Fibroblast of villous mesenchyme (primary cell): ENCODE results near the gene FBLN2. TPM values are rescaled to one million over a fixed set of nuclear protein-coding genes. Genes with fewer than 3 reads are reported as not detected.

ENCODE experiments used
- DNase-seq: peaks from one replicate; pipeline ENCODE4 v3.0.0-alpha.2; 2010; ENCODE audit warnings: low read depth
- H3K4me3 ChIP-seq: 2 replicates; pipeline ENCODE4 v1.5.1; 2011; ENCODE audit warnings: low read depth, mild to moderate bottlenecking, low read length
- total RNA-seq: library from RNA; depleted of rRNA; stranded (reverse); fragments of >200 nt; gene quantifications from 2 replicates; pipeline ENCODE4 v1.2.3, GENCODE V29; 2012
- TF ChIP-seq, protein P1 (sequence below): IDR thresholded peaks from 2 replicates; pipeline ENCODE4 v1.5.1; 2012; ENCODE audit warnings: low read depth, mild to moderate bottlenecking, low read length; ENCODE audit not compliant: insufficient read depth

FBLN2 gene
- total RNA-seq, 1 donor = 30.2 TPM

- no peak overlapping the region for H3K4me3 ChIP-seq
- TF ChIP-seq, protein P1, sequence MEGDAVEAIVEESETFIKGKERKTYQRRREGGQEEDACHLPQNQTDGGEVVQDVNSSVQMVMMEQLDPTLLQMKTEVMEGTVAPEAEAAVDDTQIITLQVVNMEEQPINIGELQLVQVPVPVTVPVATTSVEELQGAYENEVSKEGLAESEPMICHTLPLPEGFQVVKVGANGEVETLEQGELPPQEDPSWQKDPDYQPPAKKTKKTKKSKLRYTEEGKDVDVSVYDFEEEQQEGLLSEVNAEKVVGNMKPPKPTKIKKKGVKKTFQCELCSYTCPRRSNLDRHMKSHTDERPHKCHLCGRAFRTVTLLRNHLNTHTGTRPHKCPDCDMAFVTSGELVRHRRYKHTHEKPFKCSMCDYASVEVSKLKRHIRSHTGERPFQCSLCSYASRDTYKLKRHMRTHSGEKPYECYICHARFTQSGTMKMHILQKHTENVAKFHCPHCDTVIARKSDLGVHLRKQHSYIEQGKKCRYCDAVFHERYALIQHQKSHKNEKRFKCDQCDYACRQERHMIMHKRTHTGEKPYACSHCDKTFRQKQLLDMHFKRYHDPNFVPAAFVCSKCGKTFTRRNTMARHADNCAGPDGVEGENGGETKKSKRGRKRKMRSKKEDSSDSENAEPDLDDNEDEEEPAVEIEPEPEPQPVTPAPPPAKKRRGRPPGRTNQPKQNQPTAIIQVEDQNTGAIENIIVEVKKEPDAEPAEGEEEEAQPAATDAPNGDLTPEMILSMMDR = no peak
- no peak for DNase-seq
These were observed 17.5 kb downstream of the FBLN2 start for GRCh38 chr3:13566453-13566748.

GRCh38 chr3:13566769-13567310 lies 17.9 kb downstream of the FBLN2 start:
- TF ChIP-seq, protein P1 = no peak

DNA sequence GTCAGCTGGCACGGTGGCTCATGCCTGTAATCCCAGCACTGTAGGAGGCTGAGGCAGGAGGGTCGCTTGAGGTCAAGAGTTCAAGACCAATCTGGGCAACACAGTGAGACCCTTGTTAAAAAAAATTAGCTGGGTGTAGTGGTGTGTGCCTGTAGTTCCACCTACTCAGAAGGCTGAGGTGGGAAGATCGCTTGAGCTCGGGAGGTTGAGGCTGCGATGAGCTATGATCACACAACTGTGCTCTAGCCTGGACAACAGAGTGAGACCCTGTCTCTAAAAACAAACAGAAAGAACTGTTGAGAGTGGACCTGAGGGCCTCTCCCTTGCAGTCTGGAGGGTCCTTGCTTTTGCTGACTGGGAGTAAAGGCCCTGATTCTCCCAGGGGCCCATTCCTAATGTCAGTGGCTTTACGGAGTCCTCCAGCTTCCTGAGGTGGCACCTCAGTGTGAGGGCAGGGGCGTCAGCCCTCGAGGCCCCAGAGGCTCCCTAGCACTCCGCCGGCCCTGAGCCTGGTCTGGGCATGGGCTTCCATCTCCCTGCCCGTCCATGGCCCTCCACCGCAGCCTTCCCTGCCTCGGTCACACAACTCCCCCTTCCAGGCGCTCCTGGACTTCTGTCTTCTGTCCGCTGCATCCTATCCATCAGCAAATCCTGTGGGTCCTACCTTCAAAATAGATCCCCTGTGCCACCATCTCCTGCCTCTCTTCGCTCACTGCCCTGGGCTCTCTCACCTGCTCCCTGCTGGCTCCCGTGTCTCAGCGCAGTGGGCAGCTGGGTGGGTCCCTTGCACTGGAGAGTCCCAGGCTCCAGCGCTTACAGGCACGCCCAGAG lies 19.0 kb downstream of the FBLN2 start:
- H3K4me3 ChIP-seq = no peak overlapping the region
- TF ChIP-seq, protein P1 = no peak
- no peak for DNase-seq

More at GRCh38 chr3:13566769-13567310, 17.9 kb downstream of the FBLN2 start:
- DNase-seq = no peak
- no peak overlapping the region for H3K4me3 ChIP-seq

DNA sequence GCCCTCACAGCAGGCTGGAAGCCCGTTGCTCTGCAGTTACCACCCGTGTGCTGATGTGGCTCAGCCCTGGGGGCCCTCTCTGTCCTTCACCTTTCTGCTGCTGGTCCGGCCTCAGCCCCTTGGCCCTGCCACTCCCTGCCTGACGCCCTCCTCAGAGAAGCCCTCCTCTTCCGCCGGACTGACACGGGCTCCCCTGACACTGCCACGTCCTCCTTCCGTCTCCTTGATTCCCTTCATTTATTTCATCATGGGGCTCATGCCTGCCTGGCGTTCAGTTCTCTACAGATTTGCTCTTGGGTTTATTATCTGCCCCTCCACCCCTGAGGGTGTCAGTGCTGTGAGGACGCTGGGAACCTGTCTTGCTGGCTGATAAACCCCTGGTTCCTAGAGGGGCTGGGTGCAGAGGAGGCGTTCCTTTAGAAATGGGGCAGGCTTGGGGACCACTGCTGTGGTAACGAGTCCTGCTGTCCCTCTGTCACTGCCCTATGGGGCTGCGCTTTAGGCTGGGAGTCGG lies 19.6 kb downstream of the FBLN2 start:
- no peak for DNase-seq
- TF ChIP-seq, protein P1 = no peak
- peak overlapping the region; percentile 2 for H3K4me3 ChIP-seq

DNA sequence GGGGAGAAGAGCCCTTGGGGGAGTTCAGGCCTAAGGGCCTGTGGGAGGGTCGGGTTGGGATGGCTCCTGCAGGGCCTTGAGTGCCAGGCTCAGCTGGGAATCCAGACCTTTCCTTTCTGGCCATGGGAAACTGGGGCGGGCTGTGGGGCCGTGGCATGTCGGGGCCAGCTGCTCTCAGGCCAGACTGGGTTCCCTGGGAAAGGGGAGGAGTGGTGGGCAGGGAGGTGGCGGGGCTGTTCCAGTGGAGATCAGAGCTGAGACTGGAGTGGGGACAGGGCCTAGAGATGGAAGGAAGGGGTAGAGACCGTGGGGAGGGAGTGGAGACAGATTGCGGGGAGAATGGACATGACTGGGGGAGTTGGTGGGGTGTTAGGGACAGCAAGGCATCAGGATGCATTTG lies 20.3 kb downstream of the FBLN2 start:
- H3K4me3 ChIP-seq = peak overlapping the region; percentile 12
- DNase-seq = peak; percentile 54

DNA sequence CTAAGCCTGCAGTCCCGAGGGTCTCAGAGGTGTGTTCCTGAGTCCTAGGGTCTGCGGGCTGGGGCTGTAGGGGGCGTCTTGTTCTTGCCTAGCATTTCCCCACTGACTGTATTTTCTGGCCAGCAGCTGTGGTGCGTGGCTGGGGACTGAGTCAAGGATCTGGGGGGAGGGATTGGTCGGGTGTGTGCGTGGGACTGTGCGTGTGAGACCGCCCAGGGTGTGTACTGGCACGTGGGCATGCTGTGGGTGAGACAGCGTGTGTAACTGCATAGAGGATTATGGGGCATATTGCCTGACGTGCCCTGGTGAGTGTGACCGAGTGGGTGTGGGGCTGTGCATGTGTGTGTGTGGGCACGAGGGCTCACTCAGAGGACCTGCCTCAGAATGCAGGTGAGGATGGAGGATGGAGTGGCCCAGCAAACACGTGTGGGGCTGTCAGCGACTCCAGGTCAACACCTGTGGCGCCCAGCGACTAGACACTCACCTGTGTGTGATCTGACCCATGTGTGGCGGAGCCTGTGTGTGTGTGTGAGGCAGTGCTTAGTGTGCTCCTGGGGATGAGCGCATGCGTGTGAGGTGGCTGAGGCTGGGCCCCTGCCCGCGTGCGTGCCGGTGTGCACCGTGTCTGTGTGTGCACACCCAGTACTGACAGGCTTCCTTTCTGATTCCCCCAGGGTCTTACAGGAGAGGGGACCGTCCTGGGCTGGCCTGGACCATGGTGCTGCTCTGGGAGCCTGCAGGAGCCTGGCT lies 20.9 kb downstream of the FBLN2 start:
- TF ChIP-seq, protein P1 = no peak
- H3K4me3 ChIP-seq = no peak overlapping the region
- DNase-seq = no peak

More for the DNA sequence above, 20.3 kb downstream of the FBLN2 start:
- TF ChIP-seq, protein P1 = no peak
